ENCODE results near the gene ASCC2. TPM values are rescaled to one million over a fixed set of nuclear protein-coding genes. Genes with fewer than 3 reads are reported as not detected.
A peak's percentile ranks its signal among the peaks of the same experiment; 100 is the strongest.
"Not testable (repeated sequence)": the region's sequence is repeated elsewhere in the genome, so short reads cannot be mapped to it uniquely, and the experiment has no call there.

Gene ASCC2
- total and polyA plus RNA-seq, 10 donors, result 34.1 to 89.0 (median 62.9) TPM

- no peak for DNase-seq
- Histone ChIP-seq H3K27me3 (replicated peaks in 1 of 7) (no peaks in the 10 kb centered on the region), H3K36me3 (no peaks in the 10 kb centered on the region), H3K9me3 (no peaks in the 10 kb centered on the region), H3K4me3 (no peak overlapping the region), H3K27ac (no peak overlapping the region), H3K4me1 (peaks cover 0 to 9% (median 0%) of the 10 kb centered on the region in 6 donors)
- intact Hi-C loops (cut with DNase I; ENCODE audit: low total_unique reads), result no loop called here
- TF ChIP-seq POLR2AphosphoS5 (IDR thresholded peaks at IDR 0.05) (no peak), CTCF (IDR thresholded peaks at IDR 0.05 in 8 of 11, conservative IDR thresholded peaks at IDR 0.05 in 3 of 11) (no peak), POLR2A (IDR thresholded peaks at IDR 0.05) (no peak)
Measured at GRCh38 chr22:29867260-29867659, 29.2 kb upstream of the ASCC2 start.

- H3K36me3 ChIP-seq; H3K27ac ChIP-seq; H3K9me3 ChIP-seq; H3K4me1 ChIP-seq; H3K4me3 ChIP-seq; intact Hi-C loops (cut with DNase I; ENCODE audit: low total_unique reads); DNase-seq; H3K27me3 ChIP-seq (replicated peaks in 1 of 7): not testable (repeated sequence)
- WGBS, 5 donors, result 86 to 95% (median 90%) methylated on average over 13 of the region's 13 CpGs
Measured at GRCh38 chr22:29865572-29865971, 27.5 kb upstream of the ASCC2 start.

- 90 to 97% (median 92%) methylated on average over 2 of the region's 2 CpGs for WGBS, 5 donors
- Histone ChIP-seq H3K4me3 (no peak overlapping the region), H3K27ac (peak overlapping the region in 2 of 8 donors; percentile 83 to 90), H3K9me3 (no peaks in the 10 kb centered on the region), H3K36me3 (no peaks in the 10 kb centered on the region), H3K27me3 (replicated peaks in 1 of 7) (no peaks in the 10 kb centered on the region), H3K4me1 (peaks cover 0 to 21% (median 0%) of the 10 kb centered on the region in 6 donors)
- no peak for DNase-seq
- TF ChIP-seq POLR2A (IDR thresholded peaks at IDR 0.05), result no peak
- TF ChIP-seq POLR2AphosphoS5 (IDR thresholded peaks at IDR 0.05), result no peak
- no peak for TF ChIP-seq CTCF (IDR thresholded peaks at IDR 0.05 in 8 of 11, conservative IDR thresholded peaks at IDR 0.05 in 3 of 11)
- intact Hi-C loops (cut with DNase I; ENCODE audit: low total_unique reads), result no loop called here
Measured at GRCh38 chr22:29861672-29862297, 23.7 kb upstream of the ASCC2 start.

- Histone ChIP-seq H3K9me3 (no peaks in the 10 kb centered on the region), H3K4me3 (peak overlapping the region in 1 of 8 donors; percentile 21), H3K27me3 (replicated peaks in 1 of 7) (no peaks in the 10 kb centered on the region), H3K36me3 (no peaks in the 10 kb centered on the region), H3K27ac (peak overlapping the region in 7 of 8 donors; percentile 8 to 90 (median 67)), H3K4me1 (peaks cover 0 to 32% (median 0%) of the 10 kb centered on the region in 6 donors)
- no peak for DNase-seq
- TF ChIP-seq CTCF (IDR thresholded peaks at IDR 0.05 in 8 of 11, conservative IDR thresholded peaks at IDR 0.05 in 3 of 11) (no peak), POLR2AphosphoS5 (IDR thresholded peaks at IDR 0.05) (no peak), POLR2A (IDR thresholded peaks at IDR 0.05) (no peak)
- 34 to 65% (median 51%) methylated on average over 2 of the region's 2 CpGs for WGBS, 5 donors
- intact Hi-C loops (cut with DNase I; ENCODE audit: low total_unique reads), result no loop called here
Measured at GRCh38 chr22:29860006-29860766, 22.1 kb upstream of the ASCC2 start.

GRCh38 chr22:29859030-29859429 lies 21.0 kb upstream of the ASCC2 start:
- intact Hi-C loops (cut with DNase I; ENCODE audit: low total_unique reads); H3K27me3 ChIP-seq (replicated peaks in 1 of 7); H3K4me3 ChIP-seq; H3K36me3 ChIP-seq; H3K9me3 ChIP-seq; DNase-seq: not testable (repeated sequence)
- H3K4me1 ChIP-seq, result peaks cover 0 to 32% (median 0%) of the 10 kb centered on the region in 6 donors
- 74 to 81% (median 79%) methylated on average over 8 to 9 of the region's 9 CpGs for WGBS, 5 donors
- peak overlapping the region in 2 of 8 donors; percentile 83 to 90 for H3K27ac ChIP-seq

All from spleen (tissue), 11 donors.